ENCODE measurements around the gene MYMK. TPM values are rescaled to one million over a fixed set of nuclear protein-coding genes. Genes with fewer than 3 reads are reported as not detected.

MYMK gene
- total RNA-seq, 1 donor from 2014 or later, result not detected

DNA sequence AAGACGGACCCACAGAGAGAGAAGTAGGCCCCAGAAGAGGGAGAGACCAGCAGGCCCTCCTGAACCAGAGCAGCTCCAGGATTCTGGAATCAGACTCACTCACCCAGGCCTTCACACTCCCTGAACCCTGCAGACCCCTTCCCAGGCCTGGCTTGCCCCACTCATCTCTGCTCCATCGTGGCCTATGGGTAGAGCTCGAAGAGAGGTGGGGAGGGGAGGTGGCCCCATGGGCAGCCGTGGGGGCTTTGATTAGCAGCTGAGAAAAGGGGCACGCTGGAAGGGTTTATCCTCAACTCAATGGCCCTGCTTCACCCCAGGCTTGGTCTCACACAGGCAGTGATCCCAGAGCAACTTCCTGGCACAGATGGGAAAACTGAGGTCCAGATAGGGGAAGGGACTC is 613 bp downstream of the MYMK start:
- no peak overlapping the region for H3K27ac Mint-ChIP-seq
- H3K27me3 Mint-ChIP-seq, result peaks cover 35% of the 10 kb centered on the region
- H3K4me3 Mint-ChIP-seq (ENCODE audit: low read depth), result no peak overlapping the region
- no peak for DNase-seq (ENCODE audit: low spot score, unreplicated experiment)
- no peaks in the 10 kb centered on the region for H3K9me3 Mint-ChIP-seq (ENCODE audit: low read depth)
- TF ChIP-seq, protein P1, sequence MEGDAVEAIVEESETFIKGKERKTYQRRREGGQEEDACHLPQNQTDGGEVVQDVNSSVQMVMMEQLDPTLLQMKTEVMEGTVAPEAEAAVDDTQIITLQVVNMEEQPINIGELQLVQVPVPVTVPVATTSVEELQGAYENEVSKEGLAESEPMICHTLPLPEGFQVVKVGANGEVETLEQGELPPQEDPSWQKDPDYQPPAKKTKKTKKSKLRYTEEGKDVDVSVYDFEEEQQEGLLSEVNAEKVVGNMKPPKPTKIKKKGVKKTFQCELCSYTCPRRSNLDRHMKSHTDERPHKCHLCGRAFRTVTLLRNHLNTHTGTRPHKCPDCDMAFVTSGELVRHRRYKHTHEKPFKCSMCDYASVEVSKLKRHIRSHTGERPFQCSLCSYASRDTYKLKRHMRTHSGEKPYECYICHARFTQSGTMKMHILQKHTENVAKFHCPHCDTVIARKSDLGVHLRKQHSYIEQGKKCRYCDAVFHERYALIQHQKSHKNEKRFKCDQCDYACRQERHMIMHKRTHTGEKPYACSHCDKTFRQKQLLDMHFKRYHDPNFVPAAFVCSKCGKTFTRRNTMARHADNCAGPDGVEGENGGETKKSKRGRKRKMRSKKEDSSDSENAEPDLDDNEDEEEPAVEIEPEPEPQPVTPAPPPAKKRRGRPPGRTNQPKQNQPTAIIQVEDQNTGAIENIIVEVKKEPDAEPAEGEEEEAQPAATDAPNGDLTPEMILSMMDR (IDR thresholded peaks at IDR 0.05; ENCODE audit: unreplicated experiment), result no peak
- H3K4me1 Mint-ChIP-seq (ENCODE audit: low read depth), result peaks cover 7% of the 10 kb centered on the region
- no peaks in the 10 kb centered on the region for H3K36me3 Mint-ChIP-seq (ENCODE audit: insufficient read depth)

DNA sequence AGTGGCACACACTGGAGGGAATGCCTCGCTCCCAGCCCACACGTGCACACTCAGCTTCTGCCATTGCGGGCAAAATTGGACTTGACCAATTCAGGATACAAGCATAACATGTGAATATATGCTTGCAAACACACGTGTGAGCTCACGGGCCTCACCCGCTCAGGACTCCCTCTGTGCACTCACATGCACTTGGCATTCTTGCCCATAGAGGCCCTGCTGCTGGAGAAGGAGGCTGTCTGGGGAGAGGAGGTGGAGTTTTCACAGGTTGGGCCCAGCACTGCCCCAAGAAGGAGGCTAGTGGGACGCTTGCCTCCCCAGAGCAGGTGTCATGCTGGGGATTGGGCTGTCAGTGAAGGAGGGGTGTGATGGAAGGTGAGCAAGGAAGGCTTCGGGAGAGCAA is 1.7 kb downstream of the MYMK start:
- H3K4me1 Mint-ChIP-seq (ENCODE audit: low read depth), result peaks cover 7% of the 10 kb centered on the region
- H3K27ac Mint-ChIP-seq, result no peak overlapping the region
- no peaks in the 10 kb centered on the region for H3K36me3 Mint-ChIP-seq (ENCODE audit: insufficient read depth)
- TF ChIP-seq, protein P1 (IDR thresholded peaks at IDR 0.05; ENCODE audit: unreplicated experiment), result no peak
- peaks cover 39% of the 10 kb centered on the region for H3K27me3 Mint-ChIP-seq
- no peaks in the 10 kb centered on the region for H3K9me3 Mint-ChIP-seq (ENCODE audit: low read depth)
- no peak for DNase-seq (ENCODE audit: low spot score, unreplicated experiment)
- no peak overlapping the region for H3K4me3 Mint-ChIP-seq (ENCODE audit: low read depth)

DNA sequence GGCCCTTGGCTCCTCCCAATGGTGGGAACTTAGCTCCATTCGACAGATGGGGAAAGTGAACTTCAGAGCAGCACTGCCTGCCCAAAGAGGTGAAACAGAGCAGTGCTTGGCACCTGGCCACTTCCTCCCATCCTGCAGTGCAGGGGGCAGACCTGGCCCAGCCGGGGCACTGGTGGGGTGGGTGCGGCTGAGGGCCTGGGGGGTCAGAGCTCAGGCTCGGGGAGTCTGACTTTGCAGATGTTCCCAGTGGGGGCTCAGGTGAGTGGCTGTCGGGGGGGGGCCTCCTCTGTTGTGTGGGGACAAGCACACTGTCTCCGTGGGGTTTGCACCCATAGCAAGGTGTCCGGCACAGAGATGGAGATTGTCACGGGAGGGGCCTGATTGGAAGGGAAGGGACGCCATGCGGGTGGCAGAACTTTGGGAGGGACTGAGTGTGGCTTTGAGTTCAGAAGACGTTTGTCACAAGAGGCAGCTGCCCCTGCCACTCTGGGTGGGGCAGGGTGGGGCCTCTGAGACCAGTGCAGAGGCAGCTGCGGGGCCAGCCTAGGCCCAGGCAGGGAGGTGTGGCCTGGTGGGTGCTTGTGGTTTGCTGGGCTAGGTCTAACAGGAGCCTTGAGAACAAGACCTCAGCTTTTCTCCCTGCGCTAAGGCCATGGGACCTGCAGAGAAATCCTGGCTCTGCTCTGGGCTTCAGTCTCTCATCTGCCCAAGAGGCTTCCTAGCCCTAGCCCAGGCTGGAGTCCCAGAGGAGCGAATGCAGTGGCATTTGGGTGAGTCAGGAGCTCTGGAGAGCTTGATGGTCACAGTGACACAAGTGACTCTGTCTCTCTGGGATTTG is 2.5 kb downstream of the MYMK start:
- peaks cover 33% of the 10 kb centered on the region for H3K27me3 Mint-ChIP-seq
- peaks cover 5% of the 10 kb centered on the region for H3K4me1 Mint-ChIP-seq (ENCODE audit: low read depth)
- H3K36me3 Mint-ChIP-seq (ENCODE audit: insufficient read depth), result no peaks in the 10 kb centered on the region
- H3K27ac Mint-ChIP-seq, result no peak overlapping the region
- DNase-seq (ENCODE audit: low spot score, unreplicated experiment), result no peak
- no peaks in the 10 kb centered on the region for H3K9me3 Mint-ChIP-seq (ENCODE audit: low read depth)
- no peak overlapping the region for H3K4me3 Mint-ChIP-seq (ENCODE audit: low read depth)
- TF ChIP-seq, protein P1 (IDR thresholded peaks at IDR 0.05; ENCODE audit: unreplicated experiment), result no peak

DNA sequence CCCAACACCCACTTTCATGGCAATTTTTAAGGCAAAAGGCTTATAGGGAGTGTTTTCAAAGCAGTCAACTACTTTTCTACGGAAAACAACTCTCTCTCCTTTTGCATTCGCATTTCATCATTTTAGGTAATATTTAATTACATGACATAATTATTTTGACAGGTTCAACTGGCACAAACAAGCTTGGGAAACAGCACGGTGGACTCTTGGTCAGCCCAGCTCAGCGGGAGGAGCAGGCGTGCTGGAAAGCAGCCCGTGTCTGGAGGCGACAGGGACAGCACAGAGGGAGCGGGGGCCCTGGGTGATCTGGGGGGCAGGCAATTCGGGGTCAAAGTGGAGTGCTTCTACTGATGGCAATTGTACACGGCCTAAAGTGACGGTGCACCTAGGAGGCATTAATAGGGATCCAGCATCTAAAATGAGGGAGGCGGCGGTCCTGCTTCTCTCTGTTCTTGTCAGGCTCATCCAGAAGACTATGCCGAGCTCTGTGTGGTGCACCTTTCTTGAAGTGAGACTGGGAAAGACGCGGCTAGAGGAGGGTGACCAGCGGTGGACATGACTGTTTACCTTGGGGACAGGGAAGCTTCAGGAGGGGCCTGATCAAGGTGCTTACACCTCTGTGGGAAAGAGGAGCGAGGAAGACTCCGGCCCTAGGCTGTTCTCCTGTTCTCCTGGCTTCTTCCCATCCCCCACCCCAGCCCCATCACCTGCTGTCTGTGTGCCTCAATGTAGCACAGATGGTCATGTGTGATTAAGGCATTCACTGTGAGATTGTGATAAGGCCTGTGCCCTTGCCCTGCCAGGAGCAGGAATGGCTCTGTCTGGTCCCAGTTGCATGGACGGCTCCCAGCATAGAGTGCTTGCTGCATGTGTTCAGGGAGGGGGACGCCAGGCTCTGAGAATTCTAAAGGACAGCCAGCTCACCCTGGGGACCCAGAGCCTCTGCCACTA is 3.4 kb downstream of the MYMK start:
- TF ChIP-seq, protein P1 (IDR thresholded peaks at IDR 0.05; ENCODE audit: unreplicated experiment), result no peak
- Mint-ChIP-seq H3K9me3 (ENCODE audit: low read depth) (no peaks in the 10 kb centered on the region), H3K27ac (peak overlapping the region; percentile 73), H3K36me3 (ENCODE audit: insufficient read depth) (no peaks in the 10 kb centered on the region), H3K4me3 (ENCODE audit: low read depth) (no peak overlapping the region), H3K27me3 (peaks cover 28% of the 10 kb centered on the region), H3K4me1 (ENCODE audit: low read depth) (peaks cover under 1% of the 10 kb centered on the region)
- no peak for DNase-seq (ENCODE audit: low spot score, unreplicated experiment)

DNA sequence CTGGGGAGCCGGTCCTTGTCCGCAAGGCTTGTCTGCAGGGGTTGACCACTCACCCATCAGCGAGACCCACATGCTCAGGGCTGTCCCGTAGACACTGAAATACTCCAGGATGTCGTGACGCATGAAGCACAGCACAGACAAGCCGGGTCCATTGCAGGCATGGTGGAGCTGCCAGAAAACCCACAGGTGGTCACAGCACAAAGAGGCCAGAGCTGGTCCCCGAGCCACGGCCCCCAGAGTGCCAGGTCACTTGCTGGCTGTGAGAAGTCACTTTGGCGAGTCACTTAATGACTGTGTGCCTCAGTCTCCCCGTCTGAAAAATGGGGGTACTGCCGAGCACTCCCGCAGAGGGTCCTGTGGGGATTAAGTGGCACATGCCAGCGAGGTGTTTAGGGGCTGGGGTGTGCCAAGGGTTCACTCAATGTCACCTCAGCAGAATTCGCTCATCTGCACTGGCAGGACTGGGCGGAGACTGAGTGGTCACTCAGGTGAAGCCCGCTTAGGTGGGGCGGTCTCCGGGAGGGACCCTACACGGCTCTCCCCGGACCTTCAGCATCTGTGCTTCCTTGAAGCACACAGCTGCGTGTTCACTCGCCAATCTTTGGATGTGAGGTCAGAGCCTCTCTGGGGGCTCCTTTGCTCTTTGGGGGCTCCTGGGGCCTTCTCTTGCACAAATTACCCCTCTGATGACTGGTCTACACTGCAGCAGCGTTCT is 4.5 kb downstream of the MYMK start:
- Mint-ChIP-seq H3K36me3 (ENCODE audit: insufficient read depth) (no peaks in the 10 kb centered on the region), H3K4me3 (ENCODE audit: low read depth) (no peak overlapping the region), H3K27me3 (peaks cover 20% of the 10 kb centered on the region)

More for the DNA sequence above, 4.5 kb downstream of the MYMK start:
- no peak overlapping the region for H3K27ac Mint-ChIP-seq
- TF ChIP-seq, protein P1 (IDR thresholded peaks at IDR 0.05; ENCODE audit: unreplicated experiment), result no peak
- no peak for DNase-seq (ENCODE audit: low spot score, unreplicated experiment)
- no peaks in the 10 kb centered on the region for H3K9me3 Mint-ChIP-seq (ENCODE audit: low read depth)
- no peaks in the 10 kb centered on the region for H3K4me1 Mint-ChIP-seq (ENCODE audit: low read depth)
